SK-N-DZ (cell line): ENCODE data around the gene SLC23A2. TPM values are rescaled to one million over a fixed set of nuclear protein-coding genes. Genes with fewer than 3 reads are reported as not detected.
A peak's percentile ranks its signal among the peaks of the same experiment; 100 is the strongest.
"Not testable (repeated sequence)": the region's sequence is repeated elsewhere in the genome, so short reads cannot be mapped to it uniquely, and the experiment has no call there.

Experiments
- DNase-seq: peaks from one replicate; pipeline ENCODE4 v3.0.0-alpha.2; 2015; ENCODE audit warnings: low spot score
- polyA plus RNA-seq, 2 experiments: library from polyadenylated mRNA; depleted of rRNA; stranded (reverse); fragments of >200 nt; gene quantifications; 2 replicates each; pipeline ENCODE4 v1.2.3, GENCODE V29; 2014

The SLC23A2 gene
- 13.8 and 16.8 TPM in 2 replicates for polyA plus RNA-seq (2014; cell fraction: cytosol; rRNA removed)
- polyA plus RNA-seq (2014; cell fraction: nucleus; rRNA removed), result 17.2 and 24.8 TPM in 2 replicates

DNA sequence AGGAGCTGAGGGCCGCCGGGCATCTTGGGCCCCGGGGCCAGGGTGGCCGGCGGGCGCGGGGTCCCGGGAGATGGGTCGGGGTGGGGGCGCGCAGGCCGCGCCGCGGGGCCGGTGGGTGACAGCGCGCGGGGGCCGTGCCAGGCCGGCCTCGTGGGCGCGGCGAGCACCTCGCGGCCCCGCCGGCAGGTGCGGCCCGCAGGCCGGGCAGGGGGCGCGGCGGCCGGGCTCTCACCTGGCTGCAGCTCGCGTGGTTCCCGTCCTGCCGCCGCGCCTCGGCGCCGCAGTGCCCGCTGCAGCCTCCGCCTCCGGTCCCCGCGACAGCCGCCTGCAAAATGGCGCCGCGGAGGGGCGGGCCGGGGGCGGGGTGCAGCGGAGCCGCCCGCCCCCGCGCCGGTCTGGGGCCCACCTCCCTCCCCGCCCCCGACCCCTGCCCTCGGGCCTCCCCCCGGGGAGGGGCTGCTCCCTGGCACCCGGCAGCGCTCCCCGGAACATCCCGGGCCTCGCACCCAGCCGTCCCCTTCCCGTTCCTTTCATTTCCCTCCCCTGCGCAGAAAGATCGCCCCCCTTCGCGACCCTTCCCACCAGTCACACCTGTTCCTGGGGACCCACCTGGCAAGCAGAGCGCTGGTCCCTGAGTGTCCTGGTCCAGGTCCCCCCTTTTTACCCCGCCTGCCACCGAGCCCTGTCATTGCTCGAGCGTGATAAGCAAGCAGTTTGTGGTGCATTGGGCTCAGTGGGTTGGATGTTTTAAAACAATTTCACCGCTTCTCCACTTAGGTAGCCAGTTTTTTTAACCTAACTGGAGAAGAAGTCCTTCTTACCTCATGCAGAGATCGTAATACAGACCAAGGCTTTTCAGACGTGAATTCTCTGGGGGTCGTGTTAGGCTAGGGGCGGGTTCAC lies at the start of gene SLC23A2:
Gene SLC23A2 (minus strand): TSS at position 337 of the 903 bp plus-strand sequence. CDS start 68,948 bp downstream, outside the sequence.
- DNase-seq, result peak; percentile 24

DNA sequence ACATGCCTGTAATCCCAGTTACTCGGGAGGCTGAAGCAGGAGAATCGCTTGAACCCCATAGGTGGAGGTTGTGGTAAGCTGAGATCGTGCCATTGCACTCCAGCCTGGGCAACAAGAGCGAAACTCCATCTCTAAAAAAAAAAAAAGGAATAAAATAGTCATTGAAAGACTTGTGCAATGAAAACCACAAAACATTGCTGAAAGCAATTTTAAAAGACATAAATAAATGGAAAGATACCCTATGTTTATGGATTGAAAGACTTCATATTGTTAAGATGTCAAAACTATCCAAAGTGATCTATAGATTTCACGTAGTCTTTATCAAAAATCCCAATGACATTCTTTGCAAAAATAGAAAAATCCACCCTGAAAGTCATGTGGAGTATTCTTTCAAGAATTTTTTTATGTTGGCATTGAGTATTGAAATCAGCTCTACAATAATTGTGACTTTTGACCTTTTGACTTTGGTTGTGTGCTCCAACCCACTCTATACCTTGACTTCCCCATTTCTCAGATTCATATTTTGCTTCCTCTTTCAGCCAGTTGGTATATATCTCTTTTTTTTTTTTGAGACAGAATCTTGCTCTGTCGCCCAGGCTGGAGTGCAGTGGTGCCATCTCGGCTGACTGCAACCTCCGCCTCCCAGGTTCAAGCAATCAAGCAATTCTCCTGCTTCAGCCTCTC lies 45.5 kb upstream of the SLC23A2 start:
- DNase-seq, result no peak

DNA sequence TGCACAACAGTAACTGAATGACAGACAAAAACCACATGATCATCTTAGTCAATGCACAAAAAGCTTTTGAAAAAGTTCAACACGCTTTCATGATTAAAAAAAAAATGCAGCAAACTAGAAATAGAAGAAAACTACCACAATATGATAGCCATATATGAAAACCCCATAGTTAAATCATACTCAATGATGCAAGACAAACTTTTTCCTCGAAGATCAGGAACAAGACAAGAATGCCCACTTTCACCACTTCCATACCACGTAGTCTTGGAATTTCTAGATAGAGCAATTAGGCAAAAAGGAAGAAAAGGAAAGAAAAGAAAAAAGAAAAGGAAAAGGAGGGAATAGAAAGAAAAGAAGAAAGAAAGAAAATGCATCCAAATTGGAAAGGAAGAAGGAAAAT lies 44.6 kb upstream of the SLC23A2 start:
- no peak for DNase-seq

DNA sequence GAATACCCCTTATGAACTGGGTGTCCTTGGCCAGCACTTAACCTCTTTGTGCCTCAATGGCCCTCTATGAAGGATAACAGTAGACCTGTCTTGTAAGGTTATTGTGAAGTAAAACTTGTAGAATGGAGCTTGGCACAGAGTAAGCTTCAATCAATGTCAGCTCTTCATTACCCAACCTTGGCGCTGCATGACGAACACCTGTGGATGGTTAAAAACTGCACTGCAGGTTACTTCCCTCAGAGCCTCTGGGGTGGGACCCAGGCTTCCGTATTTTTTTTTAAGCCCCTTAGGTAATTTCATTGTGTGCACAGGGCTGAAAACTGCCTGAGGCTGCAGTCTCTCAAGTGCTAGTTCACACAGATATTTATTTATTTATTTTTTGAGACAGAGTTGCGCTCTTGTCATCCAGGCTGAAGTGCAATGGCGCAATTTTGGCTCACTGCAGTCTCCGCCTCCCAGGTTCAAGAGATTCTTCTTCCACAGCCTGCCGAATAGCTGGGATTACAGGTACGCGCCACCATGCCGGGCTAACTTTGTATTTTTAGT lies 42.8 kb upstream of the SLC23A2 start:
- DNase-seq, result no peak

DNA sequence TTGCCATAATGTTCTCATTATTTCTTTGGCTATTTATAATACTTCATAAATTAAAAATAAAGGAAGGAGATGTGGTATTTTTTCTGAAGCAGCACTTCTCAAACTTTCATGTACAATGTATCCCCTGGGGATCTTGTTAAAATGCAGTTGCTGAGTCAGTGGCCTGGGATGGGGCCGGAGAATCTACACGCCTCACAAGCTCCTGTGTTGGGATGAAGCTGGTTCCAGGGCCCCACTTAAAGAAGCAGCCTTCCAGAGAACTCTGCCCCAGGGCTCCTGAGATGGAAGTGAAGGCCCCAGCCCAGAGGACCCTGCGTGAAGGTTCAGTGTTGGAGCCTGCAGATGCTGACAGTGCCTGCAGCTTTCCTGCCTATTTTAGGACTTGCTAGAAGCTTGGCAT lies 40.1 kb upstream of the SLC23A2 start:
- no peak for DNase-seq

DNA sequence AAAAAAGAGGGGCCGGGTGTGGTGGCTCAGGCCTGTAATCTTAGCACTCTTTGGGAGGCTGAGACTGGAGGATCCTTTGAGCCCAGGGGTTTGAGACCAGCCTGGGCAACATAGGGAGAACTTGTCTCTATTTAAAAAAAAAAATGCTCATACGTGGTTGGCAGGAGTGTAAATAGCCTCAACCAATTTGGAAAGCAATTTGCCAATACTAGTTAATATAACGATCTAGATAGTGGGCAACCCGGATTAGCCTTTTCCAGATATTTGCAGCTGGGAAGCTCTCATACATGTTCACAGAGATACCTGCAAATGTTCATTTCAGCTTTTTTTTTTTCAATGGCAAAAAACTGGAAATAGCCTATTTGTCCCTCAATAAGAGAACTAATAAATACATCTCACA lies 39.0 kb upstream of the SLC23A2 start:
- no peak for DNase-seq

DNA sequence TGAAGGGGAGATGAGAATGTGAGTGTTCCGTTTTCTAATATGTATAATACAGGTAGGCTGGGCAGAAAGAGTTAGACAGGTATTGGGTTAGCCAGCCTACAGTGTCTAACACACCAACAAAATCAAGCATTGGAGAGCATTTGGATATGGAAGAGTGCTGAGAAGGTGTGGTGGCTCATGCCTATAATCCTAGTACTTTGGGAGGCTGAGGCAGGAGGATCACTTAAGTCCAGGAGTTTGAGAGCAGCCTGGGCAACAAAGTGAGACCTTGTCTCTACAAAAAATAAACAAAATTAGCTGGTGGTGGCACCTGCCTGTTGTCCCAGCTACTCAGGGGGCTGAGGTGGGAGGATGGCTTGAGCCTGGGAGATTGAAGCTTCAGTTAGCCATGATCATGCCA lies 38.6 kb upstream of the SLC23A2 start:
- no peak for DNase-seq

DNA sequence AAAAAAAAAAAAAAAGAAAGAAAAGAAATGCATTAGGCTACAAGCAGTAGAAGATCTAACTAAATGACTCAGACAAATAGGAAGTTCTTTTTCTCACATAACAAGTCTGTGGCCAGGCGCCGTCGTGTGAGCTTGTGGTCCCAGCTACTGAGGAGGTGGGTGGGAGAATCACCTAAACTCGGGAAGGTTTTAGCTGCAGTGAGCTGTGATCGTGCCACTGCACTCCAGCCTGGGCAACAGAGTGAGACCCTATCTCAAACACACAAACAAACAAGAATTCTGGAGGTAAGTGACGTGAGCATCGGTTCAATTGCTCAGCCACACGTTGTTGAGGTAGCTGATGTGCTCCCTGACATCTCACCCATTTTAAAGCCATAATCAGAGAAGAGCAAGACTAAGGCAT lies 37.9 kb upstream of the SLC23A2 start:
- no peak for DNase-seq

DNA sequence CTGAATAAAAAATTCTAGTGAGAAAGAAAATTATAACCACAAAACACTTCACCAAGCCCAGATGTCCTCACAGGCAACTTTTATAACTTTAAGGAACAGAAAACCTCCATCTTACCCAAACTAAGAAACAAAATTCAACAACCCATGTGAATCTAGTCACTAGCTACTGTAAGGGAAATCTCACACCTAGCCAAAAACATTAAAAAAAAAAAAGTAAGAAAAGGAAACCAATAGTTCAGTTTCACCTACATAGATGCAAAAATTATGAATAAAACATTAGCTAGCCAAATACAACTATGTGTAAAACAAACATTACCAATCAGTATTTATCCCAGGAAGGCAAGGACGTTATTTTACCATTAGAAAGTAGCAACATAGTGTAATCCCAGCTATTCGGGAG lies 35.5 kb upstream of the SLC23A2 start:
- DNase-seq, result no peak

DNA sequence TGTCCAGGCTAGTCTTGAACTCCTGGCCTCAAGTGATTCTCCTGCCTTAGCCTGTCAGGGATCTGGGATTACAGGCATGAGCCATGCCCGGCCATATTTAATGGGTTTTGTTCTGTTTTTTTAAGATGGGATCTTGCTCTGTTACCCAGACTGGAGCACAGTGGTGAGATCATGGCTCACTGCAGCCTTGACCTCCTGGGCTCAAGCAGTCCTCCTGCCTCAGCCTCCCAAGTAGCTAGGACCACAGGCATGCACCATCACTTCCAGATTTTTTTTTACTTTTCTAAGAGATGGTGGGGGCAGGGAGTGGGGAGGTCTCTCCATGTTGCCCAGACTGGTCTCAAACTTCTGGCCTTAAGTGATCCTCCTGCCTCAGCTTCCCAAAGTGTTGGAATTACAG lies 34.2 kb upstream of the SLC23A2 start:
- DNase-seq, result not testable (repeated sequence)

DNA sequence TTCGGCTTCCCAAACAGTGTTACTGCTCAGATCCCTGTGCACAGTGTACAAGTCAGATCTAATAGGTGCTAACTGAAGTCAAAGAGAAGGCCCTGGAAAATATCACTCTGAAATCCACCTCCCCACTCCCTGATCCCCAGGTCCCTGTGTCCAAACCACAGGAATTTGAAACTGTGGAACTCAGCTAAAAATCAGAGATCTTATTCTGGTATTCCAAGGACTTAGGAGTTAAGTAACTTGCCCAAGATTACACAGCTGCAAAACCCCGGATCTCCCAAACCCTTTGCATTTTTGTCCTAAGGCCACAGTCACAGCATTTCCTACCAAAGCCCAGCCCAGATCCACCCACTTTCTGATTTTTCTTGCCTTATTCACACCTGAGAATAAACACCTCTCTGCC lies 32.3 kb upstream of the SLC23A2 start:
- DNase-seq, result no peak

DNA sequence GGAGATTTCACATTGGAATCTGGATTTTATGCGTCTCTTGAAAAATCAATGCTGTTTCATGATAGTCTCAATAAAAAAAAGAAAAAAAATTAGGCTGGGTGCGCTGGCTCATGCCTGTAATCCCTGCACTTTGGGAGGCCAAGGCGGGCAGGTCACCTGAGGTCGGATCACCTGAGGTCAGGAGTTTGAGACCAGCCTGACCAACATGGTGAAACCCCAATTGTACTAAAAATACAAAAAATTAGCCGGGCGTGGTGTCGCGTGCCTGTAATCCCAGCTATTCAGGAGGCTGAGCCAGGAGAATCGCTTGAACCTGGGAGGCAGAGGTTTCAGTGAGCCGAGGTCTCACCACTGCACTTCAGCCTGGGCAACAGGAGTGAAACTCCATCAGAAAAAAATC lies 30.4 kb upstream of the SLC23A2 start:
- not testable (repeated sequence) for DNase-seq

DNA sequence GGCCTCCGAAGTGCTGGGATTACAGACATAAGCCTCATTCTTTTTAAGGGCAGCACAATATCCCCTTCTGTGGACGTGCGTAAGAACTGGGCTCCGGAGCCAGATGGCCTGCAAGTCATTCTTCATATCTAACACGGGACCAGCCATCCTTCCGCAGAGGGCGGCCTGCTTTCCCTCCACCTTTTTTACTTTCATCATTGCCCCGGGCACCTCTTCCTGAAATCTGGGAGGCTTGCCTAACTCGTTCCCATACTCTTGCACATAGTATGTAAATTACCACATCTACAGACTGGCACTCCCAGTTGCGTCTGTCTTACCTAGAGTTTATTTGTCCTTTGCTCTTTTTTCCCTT lies 29.9 kb upstream of the SLC23A2 start:
- no peak for DNase-seq

DNA sequence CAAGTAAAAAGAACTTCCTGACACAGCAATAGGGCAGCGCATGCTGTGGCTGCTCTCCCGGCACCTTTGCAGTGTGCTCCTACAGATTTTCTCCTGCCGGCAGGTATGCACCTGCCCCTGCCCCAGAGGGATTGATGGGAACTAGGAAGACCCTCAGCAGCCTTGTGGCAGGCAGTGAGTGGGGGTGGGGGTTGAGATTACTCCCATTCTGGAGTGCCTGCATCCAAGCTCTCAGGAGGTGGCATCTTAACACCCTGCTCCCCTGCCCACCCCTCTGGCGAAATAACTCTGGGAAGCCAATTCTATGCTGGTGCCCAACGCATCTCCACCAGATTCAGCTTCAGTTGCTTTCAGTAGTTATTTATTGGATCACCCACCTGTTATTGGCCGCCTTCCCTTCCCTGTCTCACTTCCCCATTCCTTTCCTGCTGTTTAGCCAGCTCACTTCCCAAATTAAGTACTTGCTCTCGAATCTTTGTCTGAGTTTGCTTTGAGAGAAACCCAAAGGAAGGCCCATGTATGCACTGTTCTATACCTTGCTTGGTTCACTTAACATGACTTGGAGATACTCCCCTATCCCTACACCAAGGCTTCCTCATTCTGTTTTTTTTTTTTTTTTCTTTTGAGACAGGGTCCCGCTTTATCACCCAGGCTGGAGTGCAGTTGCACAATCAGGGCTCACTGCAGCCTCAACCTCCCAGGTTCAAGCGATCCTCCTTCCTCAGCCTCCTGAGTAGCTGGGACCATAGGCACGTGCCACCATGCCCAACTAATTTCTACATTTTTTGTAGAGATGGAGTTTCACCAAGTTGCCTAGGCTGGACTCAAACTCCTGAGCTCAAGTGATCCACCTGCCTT lies 29.3 kb upstream of the SLC23A2 start:
- no peak for DNase-seq

DNA sequence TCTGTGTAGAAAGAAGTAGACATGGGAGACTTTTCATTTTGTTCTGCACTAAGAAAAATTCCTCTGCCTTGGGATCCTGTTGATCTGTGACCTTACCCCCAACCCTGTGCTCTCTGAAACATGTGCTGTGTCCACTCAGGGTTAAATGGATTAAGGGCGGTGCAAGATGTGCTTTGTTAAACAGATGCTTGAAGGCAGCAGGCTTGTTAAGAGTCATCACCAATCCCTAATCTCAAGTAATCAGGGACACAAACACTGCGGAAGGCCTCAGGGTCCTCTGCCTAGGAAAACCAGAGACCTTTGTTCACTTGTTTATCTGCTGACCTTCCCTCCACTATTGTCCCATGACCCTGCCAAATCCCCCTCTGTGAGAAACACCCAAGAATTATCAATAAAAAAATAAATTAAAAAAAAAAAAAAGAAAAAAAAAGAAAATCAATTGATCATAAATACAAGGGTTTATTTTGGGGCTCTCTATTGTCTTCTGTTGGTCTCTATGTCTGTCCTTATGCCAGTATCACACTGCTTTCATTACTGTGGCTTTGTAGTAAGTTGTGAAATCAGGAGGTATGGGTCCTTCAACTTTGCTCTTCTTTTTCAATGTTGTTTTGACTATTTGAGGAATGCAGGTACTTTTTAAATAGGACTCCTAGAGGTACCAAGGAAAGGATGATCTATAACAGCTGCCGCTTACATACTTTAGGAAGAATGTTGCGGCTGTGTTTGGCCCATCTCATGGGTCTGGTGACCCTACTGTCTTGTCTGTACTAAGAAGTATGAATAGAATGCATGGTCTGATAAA lies 27.1 kb upstream of the SLC23A2 start:
- DNase-seq, result not testable (repeated sequence)

DNA sequence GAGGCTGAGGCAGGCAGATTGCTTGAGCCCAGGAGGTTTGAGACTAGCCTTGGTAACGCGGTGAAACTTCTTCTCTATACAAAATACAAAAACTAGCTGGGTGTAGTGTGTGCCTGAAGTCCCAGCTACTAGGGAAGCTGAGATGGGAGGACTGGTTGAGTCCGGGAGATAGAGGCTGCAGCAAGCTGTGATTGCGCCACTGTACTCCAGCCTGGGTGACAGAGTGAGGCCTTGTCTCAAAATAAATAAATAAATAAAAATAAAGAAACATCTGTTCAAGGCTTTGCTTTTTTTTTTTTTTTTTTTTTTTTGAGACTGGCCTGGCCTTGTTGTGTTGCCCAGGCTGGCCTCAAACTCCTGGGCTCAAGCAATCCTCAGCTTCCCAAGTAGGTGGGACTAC lies 23.7 kb upstream of the SLC23A2 start:
- DNase-seq, result no peak

DNA sequence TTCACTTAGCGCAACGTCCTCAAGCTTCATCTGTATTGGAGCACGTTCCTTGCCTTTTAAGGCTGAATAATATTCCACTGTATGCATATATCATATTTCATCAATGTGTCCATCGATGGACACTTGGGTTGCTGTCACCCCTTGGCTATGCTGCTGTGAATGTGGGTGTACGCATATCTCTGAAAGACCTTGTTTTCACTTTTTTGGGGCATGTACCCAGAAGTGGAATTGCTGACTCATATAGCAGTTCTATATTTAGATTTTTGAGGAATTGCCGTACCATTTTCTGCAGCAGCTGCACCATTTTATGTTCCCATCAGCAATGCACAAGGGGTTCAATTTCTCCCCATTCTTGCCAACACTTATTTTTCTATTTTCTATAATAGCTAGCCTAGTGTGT lies 22.8 kb upstream of the SLC23A2 start:
- DNase-seq, result no peak

DNA sequence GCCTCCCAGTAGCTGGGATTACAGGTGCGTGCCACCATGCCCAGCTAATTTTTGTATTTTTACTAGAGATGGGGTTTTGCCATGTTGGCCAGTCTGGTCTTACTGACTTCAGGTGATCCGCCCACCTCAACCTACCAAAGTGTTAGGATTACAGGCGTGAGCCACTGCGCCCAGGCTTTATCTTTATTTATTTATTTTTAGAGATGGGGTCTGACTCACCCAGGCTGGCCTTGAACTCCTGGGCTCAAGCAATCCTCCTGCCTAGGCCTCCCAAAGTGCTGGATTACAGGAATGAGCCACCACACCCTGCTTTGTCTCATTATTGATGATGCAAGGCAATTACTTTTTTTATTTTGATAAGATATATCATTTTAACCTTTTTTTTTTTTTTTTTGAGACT lies 21.9 kb upstream of the SLC23A2 start:
- not testable (repeated sequence) for DNase-seq

DNA sequence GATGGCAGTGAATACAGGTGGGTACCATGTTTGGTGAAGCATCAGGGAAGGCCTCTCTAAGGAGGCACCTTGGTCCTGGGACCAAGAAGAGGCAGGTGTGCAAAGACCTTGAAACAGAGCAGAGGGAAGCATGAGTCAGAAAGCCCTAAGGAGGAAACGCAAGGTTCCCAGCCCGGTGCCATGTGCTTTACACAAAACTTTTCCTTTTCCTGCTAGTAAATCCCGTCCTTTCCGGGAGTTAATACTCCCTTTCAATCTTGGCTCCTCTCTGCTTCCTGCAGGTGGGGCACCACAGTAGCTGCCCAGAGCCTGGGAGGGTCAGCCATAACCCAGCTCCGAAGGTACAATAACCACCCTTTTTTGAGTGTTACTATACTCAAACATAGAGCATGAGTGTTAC lies 19.4 kb upstream of the SLC23A2 start:
- no peak for DNase-seq

DNA sequence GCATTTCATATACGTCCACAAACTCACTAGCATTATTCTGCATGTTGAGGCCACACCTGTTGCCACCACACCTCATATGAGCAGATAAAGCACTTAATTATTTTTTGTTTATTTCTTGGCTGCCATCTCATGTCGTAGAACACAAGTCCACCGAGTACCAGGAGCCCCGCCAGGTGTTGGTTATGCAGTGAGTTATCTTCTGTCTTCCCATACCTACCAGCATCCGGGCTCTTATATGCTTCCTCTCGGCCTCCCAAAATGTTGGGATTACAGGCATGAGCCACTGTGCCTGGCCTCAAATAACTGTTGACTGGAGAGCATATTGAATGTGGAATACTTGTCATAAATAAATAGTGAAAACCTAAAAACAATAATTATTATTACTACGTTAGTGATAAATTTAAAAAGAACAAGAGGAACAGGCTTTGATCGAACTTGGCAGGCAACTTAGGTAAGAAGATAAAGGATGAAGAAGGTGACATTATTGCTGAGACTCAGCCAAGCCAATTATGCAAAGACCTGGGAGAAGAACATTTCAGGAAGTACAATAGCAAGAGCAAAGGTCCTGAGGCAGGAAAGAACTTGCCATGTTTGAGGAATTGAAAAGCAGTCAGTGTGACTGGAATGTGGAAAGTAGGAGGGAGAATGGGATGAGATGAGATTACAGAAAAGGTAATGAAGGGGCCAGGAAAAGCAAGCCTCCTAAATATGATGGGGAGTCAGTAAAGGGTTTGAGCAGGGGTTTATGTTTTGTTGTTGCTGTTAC lies 12.6 kb upstream of the SLC23A2 start:
- DNase-seq, result no peak
